ENCODE measurements around the gene TRIM34.

DNA sequence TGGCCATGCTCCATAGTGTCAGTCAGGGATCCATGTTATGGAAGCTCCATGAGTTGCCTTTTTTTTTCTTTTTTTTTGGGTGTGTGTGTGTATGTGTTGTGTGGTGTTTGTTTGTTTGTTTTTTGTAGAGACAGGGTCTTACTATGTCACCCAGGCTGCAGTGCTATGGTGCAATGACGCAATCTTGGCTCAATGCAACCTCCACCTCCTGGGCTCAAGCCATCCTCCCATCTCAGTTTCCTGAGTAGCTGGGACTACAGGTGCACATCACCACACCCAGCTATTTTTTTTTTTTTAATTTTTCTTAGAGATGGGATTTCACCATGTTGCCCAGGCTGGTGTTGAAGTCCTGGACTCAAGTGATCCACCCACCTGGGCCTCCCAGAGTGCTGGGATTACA lies 63.7 kb downstream of the TRIM34 start:
- TF ChIP-seq, protein P1, sequence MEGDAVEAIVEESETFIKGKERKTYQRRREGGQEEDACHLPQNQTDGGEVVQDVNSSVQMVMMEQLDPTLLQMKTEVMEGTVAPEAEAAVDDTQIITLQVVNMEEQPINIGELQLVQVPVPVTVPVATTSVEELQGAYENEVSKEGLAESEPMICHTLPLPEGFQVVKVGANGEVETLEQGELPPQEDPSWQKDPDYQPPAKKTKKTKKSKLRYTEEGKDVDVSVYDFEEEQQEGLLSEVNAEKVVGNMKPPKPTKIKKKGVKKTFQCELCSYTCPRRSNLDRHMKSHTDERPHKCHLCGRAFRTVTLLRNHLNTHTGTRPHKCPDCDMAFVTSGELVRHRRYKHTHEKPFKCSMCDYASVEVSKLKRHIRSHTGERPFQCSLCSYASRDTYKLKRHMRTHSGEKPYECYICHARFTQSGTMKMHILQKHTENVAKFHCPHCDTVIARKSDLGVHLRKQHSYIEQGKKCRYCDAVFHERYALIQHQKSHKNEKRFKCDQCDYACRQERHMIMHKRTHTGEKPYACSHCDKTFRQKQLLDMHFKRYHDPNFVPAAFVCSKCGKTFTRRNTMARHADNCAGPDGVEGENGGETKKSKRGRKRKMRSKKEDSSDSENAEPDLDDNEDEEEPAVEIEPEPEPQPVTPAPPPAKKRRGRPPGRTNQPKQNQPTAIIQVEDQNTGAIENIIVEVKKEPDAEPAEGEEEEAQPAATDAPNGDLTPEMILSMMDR (IDR thresholded peaks at IDR 0.05), result no peak
- TF ChIP-seq NFYB (CRISPR knock-in tag; conservative IDR thresholded peaks at IDR 0.05; ENCODE audit: low read depth), result no peak
- TF ChIP-seq MYBL2 (CRISPR knock-in tag; IDR thresholded peaks at IDR 0.05), result no peak
- TF ChIP-seq JUN (CRISPR knock-in tag; IDR thresholded peaks at IDR 0.05), result no peak
